ENCODE results near the gene RAPGEF6. TPM values are rescaled to one million over a fixed set of nuclear protein-coding genes. Genes with fewer than 3 reads are reported as not detected.

RAPGEF6 gene
- total and polyA plus RNA-seq, 2 donors, result 11.3 to 21.4 TPM

DNA sequence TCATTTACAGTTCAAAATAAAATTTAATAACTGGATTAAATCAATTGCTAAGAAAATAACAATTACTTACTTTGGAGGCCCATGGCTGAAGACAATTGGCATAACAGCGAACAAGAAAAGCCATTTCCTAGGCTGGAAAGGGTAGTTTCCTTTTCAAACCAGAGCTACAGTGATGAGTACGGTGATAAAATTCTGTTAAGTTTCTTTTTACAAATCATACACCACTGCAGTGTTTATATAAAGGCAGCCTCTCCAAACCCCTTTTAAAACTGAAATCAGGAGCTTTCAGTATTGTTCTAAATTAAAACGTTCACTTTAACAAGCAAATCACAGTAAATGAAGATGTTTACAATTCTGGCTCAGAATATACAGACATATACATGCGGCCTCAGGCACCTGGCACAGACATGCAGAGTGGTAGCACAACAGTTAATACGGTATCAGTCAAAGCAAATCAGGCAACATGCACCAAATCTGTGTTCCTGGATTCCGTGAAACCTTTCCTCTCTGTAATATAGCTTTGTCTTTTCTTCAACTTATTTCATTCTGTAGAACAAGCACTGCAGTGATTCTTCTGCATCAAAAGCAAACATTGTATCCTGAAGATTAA, 102.9 kb downstream of the RAPGEF6 start:
- H3K27me3 ChIP-seq (ENCODE audit: control insufficient read depth in 2 of 2, insufficient read depth in 1 of 2, low read length in 1 of 2), result no peaks in the 10 kb centered on the region
- peaks cover 0 to 4% of the 10 kb centered on the region in 2 donors for H3K4me1 ChIP-seq (ENCODE audit: control insufficient read depth in 2 of 2, insufficient read depth in 2 of 2, low read length in 2 of 2)
- WGBS, result 23% methylated on average over 6 of the region's 6 CpGs
- peak overlapping the region in 1 of 2 donors; percentile 3 for H3K4me3 ChIP-seq (ENCODE audit: low read length in 2 of 2)
- peaks cover 0 to 4% of the 10 kb centered on the region in 2 donors for H3K36me3 ChIP-seq (ENCODE audit: control insufficient read depth in 2 of 2, insufficient read depth in 2 of 2, low read length in 1 of 2)
- no peaks in the 10 kb centered on the region for H3K9me3 ChIP-seq (ENCODE audit: control insufficient read depth in 2 of 2, insufficient read depth in 1 of 2, low read length in 1 of 2)
- peak in 1 of 9 donors; percentile 32 for DNase-seq (ENCODE audit: low read depth in 6 of 9, low spot score in 9 of 9)
- peak overlapping the region; percentile 12 to 61 for H3K27ac ChIP-seq (ENCODE audit: low read depth in 1 of 2, low read length in 1 of 2)

GRCh38 chr5:131530706-131531331, 104.2 kb downstream of the RAPGEF6 start:
- Histone ChIP-seq H3K4me3 (ENCODE audit: low read length in 2 of 2) (no peak overlapping the region), H3K27ac (ENCODE audit: low read depth in 1 of 2, low read length in 1 of 2) (no peak overlapping the region), H3K4me1 (ENCODE audit: control insufficient read depth in 2 of 2, insufficient read depth in 2 of 2, low read length in 2 of 2) (peaks cover 0 to 4% of the 10 kb centered on the region in 2 donors), H3K36me3 (ENCODE audit: control insufficient read depth in 2 of 2, insufficient read depth in 2 of 2, low read length in 1 of 2) (no peaks in the 10 kb centered on the region), H3K27me3 (ENCODE audit: control insufficient read depth in 2 of 2, insufficient read depth in 1 of 2, low read length in 1 of 2) (no peaks in the 10 kb centered on the region), H3K9me3 (ENCODE audit: control insufficient read depth in 2 of 2, insufficient read depth in 1 of 2, low read length in 1 of 2) (no peaks in the 10 kb centered on the region)
- WGBS, result 45% methylated on average over 2 of the region's 2 CpGs
- peak in 1 of 9 donors; percentile 33 for DNase-seq (ENCODE audit: low read depth in 6 of 9, low spot score in 9 of 9)

DNA sequence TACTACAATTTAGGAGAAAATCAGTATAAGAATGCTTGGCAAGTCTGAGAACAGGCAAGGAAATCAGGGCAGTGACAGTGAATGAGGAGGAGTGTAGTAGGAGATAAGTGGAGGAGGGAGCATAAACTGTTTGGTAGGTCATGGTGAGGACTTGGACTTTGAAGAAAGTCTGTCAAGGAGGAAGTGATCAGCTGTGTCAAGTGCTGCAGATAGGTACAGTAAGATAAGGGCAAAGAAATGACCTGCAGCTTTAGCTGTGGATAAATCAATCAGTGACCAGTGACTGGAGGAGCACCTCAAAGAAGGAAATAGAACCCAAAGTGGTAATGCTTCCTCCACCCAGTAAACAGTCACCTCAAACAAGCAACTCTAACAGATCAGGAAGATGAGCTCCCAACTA, 106.3 kb downstream of the RAPGEF6 start:
- Histone ChIP-seq H3K4me3 (ENCODE audit: low read length in 2 of 2) (no peak overlapping the region), H3K4me1 (ENCODE audit: control insufficient read depth in 2 of 2, insufficient read depth in 2 of 2, low read length in 2 of 2) (peaks cover 0 to 4% of the 10 kb centered on the region in 2 donors), H3K9me3 (ENCODE audit: control insufficient read depth in 2 of 2, insufficient read depth in 1 of 2, low read length in 1 of 2) (no peaks in the 10 kb centered on the region), H3K27ac (ENCODE audit: low read depth in 1 of 2, low read length in 1 of 2) (peak overlapping the region in 1 of 2 donors; percentile 21), H3K27me3 (ENCODE audit: control insufficient read depth in 2 of 2, insufficient read depth in 1 of 2, low read length in 1 of 2) (no peaks in the 10 kb centered on the region), H3K36me3 (ENCODE audit: control insufficient read depth in 2 of 2, insufficient read depth in 2 of 2, low read length in 1 of 2) (no peaks in the 10 kb centered on the region)
- DNase-seq (ENCODE audit: low read depth in 6 of 9, low spot score in 9 of 9), result peak in 1 of 9 donors; percentile 35

DNA sequence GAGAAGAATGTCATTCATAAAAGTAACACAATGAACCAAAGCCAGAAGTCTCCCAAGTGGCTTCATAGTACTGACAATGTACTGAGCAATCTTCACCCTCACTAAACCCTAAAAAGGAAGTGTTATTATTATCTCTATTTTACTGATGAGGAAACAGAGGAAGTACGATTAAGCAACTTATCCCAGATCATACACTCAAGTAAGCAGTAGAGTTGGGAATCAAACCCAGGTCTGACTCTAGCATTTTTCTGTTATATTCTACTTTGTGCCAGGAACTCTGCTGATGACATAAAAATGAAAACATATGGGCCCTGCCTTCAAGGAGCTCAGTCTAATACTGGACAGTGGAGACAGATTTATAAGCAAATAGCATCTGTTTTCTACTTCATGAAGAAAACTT, 109.2 kb downstream of the RAPGEF6 start:
- H3K27ac ChIP-seq (ENCODE audit: low read depth in 1 of 2, low read length in 1 of 2), result no peak overlapping the region

GRCh38 chr5:131524431-131524830, 110.6 kb downstream of the RAPGEF6 start:
- Histone ChIP-seq H3K27me3 (ENCODE audit: control insufficient read depth in 2 of 2, insufficient read depth in 1 of 2, low read length in 1 of 2) (no peaks in the 10 kb centered on the region), H3K4me3 (ENCODE audit: low read length in 2 of 2) (no peak overlapping the region), H3K4me1 (ENCODE audit: control insufficient read depth in 2 of 2, insufficient read depth in 2 of 2, low read length in 2 of 2) (no peaks in the 10 kb centered on the region), H3K27ac (ENCODE audit: low read depth in 1 of 2, low read length in 1 of 2) (no peak overlapping the region), H3K36me3 (ENCODE audit: control insufficient read depth in 2 of 2, insufficient read depth in 2 of 2, low read length in 1 of 2) (peaks cover 0 to 8% of the 10 kb centered on the region in 2 donors), H3K9me3 (ENCODE audit: control insufficient read depth in 2 of 2, insufficient read depth in 1 of 2, low read length in 1 of 2) (no peaks in the 10 kb centered on the region)
- DNase-seq (ENCODE audit: low read depth in 6 of 9, low spot score in 9 of 9), result no peak
- 95% methylated on average over 4 of the region's 4 CpGs for WGBS

More for the DNA sequence above, 109.2 kb downstream of the RAPGEF6 start:
- 94% methylated on average over 1 of the region's 1 CpG for WGBS
- no peak for DNase-seq (ENCODE audit: low read depth in 6 of 9, low spot score in 9 of 9)
- Histone ChIP-seq H3K36me3 (ENCODE audit: control insufficient read depth in 2 of 2, insufficient read depth in 2 of 2, low read length in 1 of 2) (peaks cover 0 to 2% of the 10 kb centered on the region in 2 donors), H3K9me3 (ENCODE audit: control insufficient read depth in 2 of 2, insufficient read depth in 1 of 2, low read length in 1 of 2) (no peaks in the 10 kb centered on the region), H3K4me1 (ENCODE audit: control insufficient read depth in 2 of 2, insufficient read depth in 2 of 2, low read length in 2 of 2) (no peaks in the 10 kb centered on the region), H3K27me3 (ENCODE audit: control insufficient read depth in 2 of 2, insufficient read depth in 1 of 2, low read length in 1 of 2) (no peaks in the 10 kb centered on the region), H3K4me3 (ENCODE audit: low read length in 2 of 2) (no peak overlapping the region)

DNA sequence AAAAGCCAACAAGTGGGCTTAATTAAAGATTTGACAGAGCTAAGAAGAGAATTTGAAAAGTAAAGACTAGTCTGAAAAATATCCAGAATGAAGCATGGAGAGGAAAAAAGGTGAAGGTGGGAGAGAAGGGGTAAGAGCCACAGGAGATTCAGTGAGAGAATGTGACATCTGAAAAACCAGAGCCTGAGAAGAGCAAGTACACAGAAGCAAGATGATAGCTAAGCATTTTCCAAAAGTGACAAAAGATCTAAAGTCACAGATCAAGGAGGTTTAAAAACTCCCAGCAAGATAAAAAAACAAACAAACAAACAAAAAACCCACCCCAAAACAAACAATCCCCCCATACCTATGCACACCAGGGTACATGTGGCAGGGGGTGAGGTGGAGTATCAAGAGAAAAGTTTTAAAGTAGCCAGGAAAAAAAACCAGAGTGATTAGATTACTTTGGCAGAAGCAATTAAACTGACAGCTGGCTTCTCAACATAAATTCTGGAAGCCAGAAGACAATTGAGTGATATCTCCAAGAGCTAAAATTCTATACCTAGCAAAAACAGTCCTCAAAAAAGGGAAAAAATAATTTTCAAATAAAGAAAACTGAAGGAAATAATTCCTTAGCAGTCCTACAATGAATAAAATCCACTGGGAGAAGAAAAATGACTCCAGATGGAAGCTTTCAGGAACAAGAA, 111.4 kb downstream of the RAPGEF6 start:
- Histone ChIP-seq H3K4me1 (ENCODE audit: control insufficient read depth in 2 of 2, insufficient read depth in 2 of 2, low read length in 2 of 2) (no peaks in the 10 kb centered on the region), H3K27ac (ENCODE audit: low read depth in 1 of 2, low read length in 1 of 2) (no peak overlapping the region), H3K9me3 (ENCODE audit: control insufficient read depth in 2 of 2, insufficient read depth in 1 of 2, low read length in 1 of 2) (no peaks in the 10 kb centered on the region), H3K4me3 (ENCODE audit: low read length in 2 of 2) (no peak overlapping the region), H3K36me3 (ENCODE audit: control insufficient read depth in 2 of 2, insufficient read depth in 2 of 2, low read length in 1 of 2) (peaks cover 0 to 14% of the 10 kb centered on the region in 2 donors), H3K27me3 (ENCODE audit: control insufficient read depth in 2 of 2, insufficient read depth in 1 of 2, low read length in 1 of 2) (no peaks in the 10 kb centered on the region)
- no peak for DNase-seq (ENCODE audit: low read depth in 6 of 9, low spot score in 9 of 9)

GRCh38 chr5:131521252-131521651, 113.8 kb downstream of the RAPGEF6 start:
- Histone ChIP-seq H3K4me3 (ENCODE audit: low read length in 2 of 2) (no peak overlapping the region), H3K9me3 (ENCODE audit: control insufficient read depth in 2 of 2, insufficient read depth in 1 of 2, low read length in 1 of 2) (no peaks in the 10 kb centered on the region), H3K27me3 (ENCODE audit: control insufficient read depth in 2 of 2, insufficient read depth in 1 of 2, low read length in 1 of 2) (no peaks in the 10 kb centered on the region), H3K36me3 (ENCODE audit: control insufficient read depth in 2 of 2, insufficient read depth in 2 of 2, low read length in 1 of 2) (peaks cover 0 to 16% of the 10 kb centered on the region in 2 donors), H3K27ac (ENCODE audit: low read depth in 1 of 2, low read length in 1 of 2) (no peak overlapping the region), H3K4me1 (ENCODE audit: control insufficient read depth in 2 of 2, insufficient read depth in 2 of 2, low read length in 2 of 2) (no peaks in the 10 kb centered on the region)
- no peak for DNase-seq (ENCODE audit: low read depth in 6 of 9, low spot score in 9 of 9)
- WGBS, result 95% methylated on average over 4 of the region's 4 CpGs

DNA sequence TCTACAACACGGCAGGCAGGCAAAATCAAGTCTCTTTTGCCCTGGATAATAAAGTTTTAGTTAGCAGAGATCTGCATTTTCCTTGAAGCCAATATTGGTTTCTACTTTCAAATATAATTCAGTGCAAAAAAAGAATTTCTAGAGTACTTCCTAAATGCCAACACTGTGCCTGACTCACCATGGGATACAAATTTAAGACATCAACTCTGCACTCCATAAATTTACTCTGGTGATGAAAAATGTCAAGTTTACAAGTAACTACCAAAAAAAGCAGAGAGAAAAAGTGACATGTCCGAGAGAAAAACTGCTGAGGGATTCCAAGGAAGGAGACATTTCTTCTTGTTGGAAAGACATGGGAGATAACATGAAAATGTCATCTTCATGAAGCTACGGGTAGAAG, 119.7 kb downstream of the RAPGEF6 start:
- 80% methylated on average over 3 of the region's 3 CpGs for WGBS
- Histone ChIP-seq H3K9me3 (ENCODE audit: control insufficient read depth in 2 of 2, insufficient read depth in 1 of 2, low read length in 1 of 2) (no peaks in the 10 kb centered on the region), H3K27me3 (ENCODE audit: control insufficient read depth in 2 of 2, insufficient read depth in 1 of 2, low read length in 1 of 2) (no peaks in the 10 kb centered on the region), H3K4me3 (ENCODE audit: low read length in 2 of 2) (no peak overlapping the region), H3K27ac (ENCODE audit: low read depth in 1 of 2, low read length in 1 of 2) (peak overlapping the region in 1 of 2 donors; percentile 20), H3K4me1 (ENCODE audit: control insufficient read depth in 2 of 2, insufficient read depth in 2 of 2, low read length in 2 of 2) (peaks cover 0 to 2% of the 10 kb centered on the region in 2 donors), H3K36me3 (ENCODE audit: control insufficient read depth in 2 of 2, insufficient read depth in 2 of 2, low read length in 1 of 2) (peaks cover 3 to 12% of the 10 kb centered on the region in 2 donors)
- DNase-seq (ENCODE audit: low read depth in 6 of 9, low spot score in 9 of 9), result no peak

Measured in thymus (tissue), 11 donors.